H9 (cell line): ENCODE measurements around the gene STIL. TPM values are rescaled to one million over a fixed set of nuclear protein-coding genes. Genes with fewer than 3 reads are reported as not detected.
A peak's percentile ranks its signal among the peaks of the same experiment; 100 is the strongest.

ENCODE experiments used
- DNase-seq: peaks from one replicate; pipeline ENCODE4 v3.0.0-alpha.2; 2017
- H2AFZ ChIP-seq: one replicate; pipeline ENCODE4 v1.6.1; 2013; ENCODE audit warnings: mild to moderate bottlenecking, low read length, control low read depth, moderate library complexity
- H2AK5ac ChIP-seq: 2 replicates; pipeline ENCODE4 v1.6.1; 2013; ENCODE audit warnings: low read length, control low read depth, mixed read lengths; ENCODE audit not compliant: insufficient read length
- H2BK120ac ChIP-seq: one replicate; pipeline ENCODE4 v1.6.1; 2013; ENCODE audit warnings: low read depth, mild to moderate bottlenecking, low read length, control low read depth, inconsistent platforms; ENCODE audit not compliant: poor library complexity, severe bottlenecking
- H2BK12ac ChIP-seq: 2 replicates; pipeline ENCODE4 v1.6.1; 2013; ENCODE audit warnings: low read length, control low read depth, mixed read lengths, low read depth; ENCODE audit not compliant: insufficient read length
- H2BK15ac ChIP-seq: 2 replicates; pipeline ENCODE4 v1.6.1; 2013; ENCODE audit warnings: low read depth, low read length, control low read depth
- H2BK20ac ChIP-seq: one replicate; pipeline ENCODE4 v1.6.1; 2013; ENCODE audit warnings: low read depth, mild to moderate bottlenecking, low read length, control low read depth, inconsistent platforms; ENCODE audit not compliant: poor library complexity, severe bottlenecking
- H2BK5ac ChIP-seq: 2 replicates; pipeline ENCODE4 v1.6.1; 2013; ENCODE audit warnings: low read length, control low read depth, mixed read lengths; ENCODE audit not compliant: insufficient read length
- H3K14ac ChIP-seq: 2 replicates; pipeline ENCODE4 v1.6.1; 2013; ENCODE audit warnings: low read length, control low read depth; ENCODE audit not compliant: insufficient read depth
- H3K18ac ChIP-seq: 2 replicates; pipeline ENCODE4 v1.6.1; 2013; ENCODE audit warnings: low read depth, mild to moderate bottlenecking, mixed read lengths, low read length, control low read depth; ENCODE audit not compliant: insufficient read length
- H3K23ac ChIP-seq: 2 replicates; pipeline ENCODE4 v1.6.1; 2013; ENCODE audit warnings: low read length, control low read depth, mixed read lengths, low read depth; ENCODE audit not compliant: insufficient read length
- H3K23me2 ChIP-seq: 2 replicates; pipeline ENCODE4 v1.6.1; 2013; ENCODE audit warnings: low read depth, mild to moderate bottlenecking, mixed read lengths, low read length, control low read depth; ENCODE audit not compliant: insufficient read length, poor library complexity, severe bottlenecking
- H3K27ac ChIP-seq: 2 replicates; pipeline ENCODE4 v1.5.1; 2013; ENCODE audit warnings: low read length, control low read depth, mixed read lengths, low read depth; ENCODE audit not compliant: insufficient read length
- H3K27me3 ChIP-seq: 2 replicates; pipeline ENCODE4 v1.6.1; 2013; ENCODE audit warnings: low read length, control low read depth, inconsistent platforms; ENCODE audit not compliant: insufficient read depth
- H3K4ac ChIP-seq: 2 replicates; pipeline ENCODE4 v1.6.1; 2013; ENCODE audit warnings: low read depth, mild to moderate bottlenecking, control low read depth, inconsistent platforms, low read length, moderate library complexity
- H3K4me1 ChIP-seq: 2 replicates; pipeline ENCODE4 v1.6.1; 2013; ENCODE audit warnings: low read length, control low read depth, inconsistent platforms; ENCODE audit not compliant: insufficient read depth
- H3K4me2 ChIP-seq: 2 replicates; pipeline ENCODE4 v1.6.1; 2013; ENCODE audit warnings: low read length, control low read depth, mixed read lengths; ENCODE audit not compliant: insufficient read length, insufficient read depth
- H3K56ac ChIP-seq: 2 replicates; pipeline ENCODE4 v1.6.1; 2013; ENCODE audit warnings: low read depth, mild to moderate bottlenecking, mixed read lengths, low read length, control low read depth; ENCODE audit not compliant: insufficient read length
- H3K79me1 ChIP-seq: 2 replicates; pipeline ENCODE4 v1.6.1; 2013; ENCODE audit warnings: low read depth, mild to moderate bottlenecking, moderate library complexity, low read length, control low read depth, inconsistent platforms; ENCODE audit not compliant: insufficient read depth, poor library complexity, severe bottlenecking
- H3K79me2 ChIP-seq: 2 replicates; pipeline ENCODE4 v1.6.1; 2013; ENCODE audit warnings: low read length, control low read depth, inconsistent platforms; ENCODE audit not compliant: insufficient read depth
- H3K9ac ChIP-seq: 2 replicates; pipeline ENCODE4 v1.6.1; 2013; ENCODE audit warnings: low read length, control low read depth, mixed read lengths; ENCODE audit not compliant: insufficient read length; ENCODE audit errors: extremely low read depth
- H3K9me3 ChIP-seq: one replicate; pipeline ENCODE4 v1.6.1; 2013; ENCODE audit warnings: low read depth, low read length, inconsistent platforms; ENCODE audit not compliant: control insufficient read depth
- H3T11ph ChIP-seq: one replicate; pipeline ENCODE4 v1.6.1; 2013; ENCODE audit warnings: mild to moderate bottlenecking, low read length, control low read depth, inconsistent platforms
- H4K20me1 ChIP-seq: one replicate; pipeline ENCODE4 v1.6.1; 2013; ENCODE audit not compliant: control insufficient read depth, insufficient read length, insufficient read depth
- H4K5ac ChIP-seq: 2 replicates; pipeline ENCODE4 v1.6.1; 2013; ENCODE audit warnings: low read depth, mild to moderate bottlenecking, mixed read lengths, low read length, control low read depth; ENCODE audit not compliant: insufficient read length
- H4K8ac ChIP-seq: replicated peaks from 2 replicates; pipeline ENCODE4 v1.6.1; 2013; ENCODE audit warnings: low read length, control low read depth, mixed read lengths, low read depth; ENCODE audit not compliant: insufficient read length
- H4K91ac ChIP-seq: 2 replicates; pipeline ENCODE4 v1.6.1; 2013; ENCODE audit warnings: low read depth, mild to moderate bottlenecking, moderate library complexity, mixed read lengths, low read length, control low read depth; ENCODE audit not compliant: insufficient read length
- H3K27ac Mint-ChIP-seq, 3 experiments: 2 replicates in 2 of 3; 3 replicates in 1 of 3; pipeline ENCODE4 v1.8.0; 2020 to 2021; ENCODE audit warnings: mixed read lengths in 3 of 3, mild to moderate bottlenecking in 1 of 3, moderate library complexity in 1 of 3
- H3K27me3 Mint-ChIP-seq: 2 replicates; pipeline ENCODE4 v1.8.0; 2021; ENCODE audit warnings: low read depth, mild to moderate bottlenecking, moderate library complexity, mixed read lengths
- H3K36me3 Mint-ChIP-seq, 3 experiments: 2 replicates in 2 of 3; 3 replicates in 1 of 3; pipeline ENCODE4 v1.8.0; 2020 to 2021; ENCODE audit warnings: low read depth in 3 of 3, mixed read lengths in 3 of 3; ENCODE audit not compliant: insufficient read depth in 1 of 3
- H3K4me1 Mint-ChIP-seq, 2 experiments: 2 replicates each; pipeline ENCODE4 v1.8.0; 2020; ENCODE audit warnings: mixed read lengths in 2 of 2
- H3K4me3 Mint-ChIP-seq, 2 experiments: 2 replicates in 1 of 2; 3 replicates in 1 of 2; pipeline ENCODE4 v1.8.0; 2020 to 2021; ENCODE audit warnings: mild to moderate bottlenecking in 2 of 2, mixed read lengths in 2 of 2, moderate library complexity in 1 of 2
- H3K9me3 Mint-ChIP-seq, 2 experiments: 2 replicates in 1 of 2; 3 replicates in 1 of 2; pipeline ENCODE4 v1.8.0; 2020; ENCODE audit warnings: mild to moderate bottlenecking in 2 of 2, mixed read lengths in 2 of 2, moderate library complexity in 1 of 2
- CTCF ChIP-seq: fragments of 200-600 bp; sonication (generic); conservative IDR thresholded peaks from 3 replicates; pipeline ENCODE4 v1.8.0; 2021; ENCODE audit warnings: antibody characterized with exemption, mild to moderate bottlenecking
- WGBS: extraction: QIAGEN DNeasy Blood & Tissue Kit; methylation state at CpG from one replicate; pipeline ENCODE4 v1.1.7; 2013; ENCODE audit warnings: missing lambda C conversion rate, low lambda C conversion rate, mixed read lengths; ENCODE audit not compliant: insufficient read length; ENCODE audit errors: extremely low coverage; 5-methylcytosine and 5-hydroxymethylcytosine counted together
- total RNA-seq: library from RNA; stranded (reverse); gene quantifications from 2 replicates; pipeline ENCODE4 v1.2.1, GENCODE V29; 2021

STIL gene
- total RNA-seq, 1 experiment from 2014 or later: 26.6 TPM

- Histone ChIP-seq H4K8ac (no peak overlapping the region), H4K20me1 (no peaks in the 10 kb centered on the region), H2AK5ac (no peak overlapping the region), H3K79me2 (no peaks in the 10 kb centered on the region), H3K27me3 (no peaks in the 10 kb centered on the region; the same call in 1 of the 2 replicates), H3K9me3 (no peaks in the 10 kb centered on the region), H4K91ac (no peak overlapping the region), H2BK20ac (no peak overlapping the region), H3K23ac (no peak overlapping the region), H2BK5ac (no peak overlapping the region), H3K56ac (no peak overlapping the region), H3K4me1 (peaks cover 2% of the 10 kb centered on the region; the same call in 1 of the 2 replicates), H3K23me2 (no peaks in the 10 kb centered on the region), H3K14ac (no peak overlapping the region), H4K5ac (no peak overlapping the region), H2BK12ac (no peak overlapping the region), H3K79me1 (no peaks in the 10 kb centered on the region), H2BK120ac (no peak overlapping the region), H3K4me2 (no peak overlapping the region), H3K18ac (no peak overlapping the region), H3K27ac (no peak overlapping the region), H2AFZ (no peak overlapping the region), H3K4ac (no peak overlapping the region), H3K9ac (no peak overlapping the region), H3T11ph (no peak overlapping the region), H2BK15ac (no peak overlapping the region)
- H3K27me3 Mint-ChIP-seq: peaks cover 54% of the 10 kb centered on the region
- peaks cover 33 to 35% of the 10 kb centered on the region in 2 experiments for H3K4me1 Mint-ChIP-seq
- H3K9me3 Mint-ChIP-seq: peaks cover 4 to 7% of the 10 kb centered on the region in 2 experiments; a peak in 3 of 5 replicates
- H3K27ac Mint-ChIP-seq: no peak overlapping the region; a peak in 1 of 7 replicates
- H3K36me3 Mint-ChIP-seq: no peaks in the 10 kb centered on the region; a peak in 1 of 7 replicates
- DNase-seq: no peak
- no peak for TF ChIP-seq CTCF
- peak overlapping the region in 1 of 2 experiments; percentile 49; a peak in 1 of 5 replicates for H3K4me3 Mint-ChIP-seq
- no CpG with 5 or more reads among the region's 3 CpGs for WGBS
These were observed 103.3 kb downstream of the STIL start for GRCh38 chr1:47210666-47211065.
